Right lobe of liver (tissue), 4 donors: ENCODE measurements around the gene KIAA1671.

ENCODE experiments used
- CTCF ChIP-seq, 4 donors: fragments of 200-600 bp in 3 of 4; fragments of 450-650 bp in 1 of 4; IDR thresholded peaks; one replicate each; pipeline versions ENCODE4 v1.5.1 to v1.8.0; 2016 to 2022; ENCODE audit warnings: antibody characterized with exemption in 4 of 4, mild to moderate bottlenecking in 2 of 4
- POLR2A ChIP-seq: fragments of 450-650 bp; IDR thresholded peaks from one replicate; pipeline ENCODE4 v1.6.1; 2017; ENCODE audit warnings: antibody characterized with exemption, mild to moderate bottlenecking
- donor health status: DM: no; HTN: no; CAD: no.
- donor health status: DM: no; HTN: no; CAD: no.
- donor health status: DM: no; HTN: yes; CAD: no.

- TF ChIP-seq CTCF (IDR thresholded peaks at IDR 0.05) = peak; percentile 61 to 90 (median 85)
- TF ChIP-seq POLR2A = no peak
Measured at GRCh38 chr22:25202290-25202921, 249.9 kb downstream of the KIAA1671 start.
